ENCODE measurements around the gene GPSM1. TPM values are rescaled to one million over a fixed set of nuclear protein-coding genes. Genes with fewer than 3 reads are reported as not detected.

Gene GPSM1
- total RNA-seq, 2 donors from 2014 or later, result 15.8 to 23.1 TPM

DNA sequence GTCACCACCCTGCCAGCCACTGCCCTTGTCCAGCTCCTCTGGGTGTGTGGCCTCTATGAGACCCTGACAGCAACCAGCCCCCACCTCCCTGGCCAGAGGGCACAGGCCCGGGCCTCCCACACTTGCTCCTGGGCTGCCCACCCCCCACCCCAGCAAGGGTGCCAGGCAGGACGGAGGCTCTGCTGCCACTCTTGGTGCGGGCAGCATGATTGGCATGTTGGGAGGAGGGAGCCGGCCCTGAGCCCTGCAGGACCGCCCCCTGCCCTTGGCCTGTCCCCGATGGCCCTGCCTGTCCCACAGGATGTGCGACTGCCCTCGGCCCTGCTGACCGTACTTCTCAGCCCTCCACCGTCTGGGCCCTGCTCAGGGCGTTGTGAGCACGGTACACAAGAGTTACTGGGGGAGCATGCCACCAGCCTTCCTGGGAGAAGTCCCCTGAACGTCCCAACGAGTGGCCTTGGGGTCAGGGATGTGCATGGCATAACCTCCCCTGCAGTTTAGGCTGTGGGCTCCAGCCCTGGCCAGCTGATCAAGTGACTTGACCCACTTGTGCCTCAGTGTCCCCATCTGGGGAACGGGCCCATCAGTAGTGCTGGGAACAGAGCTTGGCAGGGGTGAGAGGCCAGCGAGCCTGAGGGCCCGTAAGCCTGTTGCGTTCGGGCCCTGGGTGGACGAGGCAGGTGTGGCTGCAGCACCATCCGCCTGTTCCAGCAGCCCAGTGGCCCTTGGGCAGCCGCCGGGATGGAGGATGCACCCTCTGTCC is 16.0 kb downstream of the GPSM1 start:
- intact Hi-C loops (cut with DNase I), result no loop called here
- Histone ChIP-seq H3K36me3 (replicated peaks in 1 of 2; ENCODE audit: insufficient read depth in 1 of 2, low read depth in 2 of 2) (no peaks in the 10 kb centered on the region), H3K4me1 (peaks cover 59% of the 10 kb centered on the region), H3K9me3 (no peaks in the 10 kb centered on the region), H3K4me3 (peak overlapping the region in 1 of 2 donors; percentile 35), H3K27ac (peak overlapping the region; percentile 93 to 97 (median 95)), H3K27me3 (no peaks in the 10 kb centered on the region)
- ATAC-seq (peak; percentile 26), DNase-seq (peak; percentile 74 to 84 (median 78))
- 46% methylated on average over 23 of the region's 23 CpGs; no CpG with 5 or more reads in 1 of the 2 donors for WGBS, 2 donors
- TF ChIP-seq, protein P1, sequence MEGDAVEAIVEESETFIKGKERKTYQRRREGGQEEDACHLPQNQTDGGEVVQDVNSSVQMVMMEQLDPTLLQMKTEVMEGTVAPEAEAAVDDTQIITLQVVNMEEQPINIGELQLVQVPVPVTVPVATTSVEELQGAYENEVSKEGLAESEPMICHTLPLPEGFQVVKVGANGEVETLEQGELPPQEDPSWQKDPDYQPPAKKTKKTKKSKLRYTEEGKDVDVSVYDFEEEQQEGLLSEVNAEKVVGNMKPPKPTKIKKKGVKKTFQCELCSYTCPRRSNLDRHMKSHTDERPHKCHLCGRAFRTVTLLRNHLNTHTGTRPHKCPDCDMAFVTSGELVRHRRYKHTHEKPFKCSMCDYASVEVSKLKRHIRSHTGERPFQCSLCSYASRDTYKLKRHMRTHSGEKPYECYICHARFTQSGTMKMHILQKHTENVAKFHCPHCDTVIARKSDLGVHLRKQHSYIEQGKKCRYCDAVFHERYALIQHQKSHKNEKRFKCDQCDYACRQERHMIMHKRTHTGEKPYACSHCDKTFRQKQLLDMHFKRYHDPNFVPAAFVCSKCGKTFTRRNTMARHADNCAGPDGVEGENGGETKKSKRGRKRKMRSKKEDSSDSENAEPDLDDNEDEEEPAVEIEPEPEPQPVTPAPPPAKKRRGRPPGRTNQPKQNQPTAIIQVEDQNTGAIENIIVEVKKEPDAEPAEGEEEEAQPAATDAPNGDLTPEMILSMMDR (IDR thresholded peaks at IDR 0.05), result no peak
- TF ChIP-seq POLR2A (IDR thresholded peaks at IDR 0.05), result no peak

DNA sequence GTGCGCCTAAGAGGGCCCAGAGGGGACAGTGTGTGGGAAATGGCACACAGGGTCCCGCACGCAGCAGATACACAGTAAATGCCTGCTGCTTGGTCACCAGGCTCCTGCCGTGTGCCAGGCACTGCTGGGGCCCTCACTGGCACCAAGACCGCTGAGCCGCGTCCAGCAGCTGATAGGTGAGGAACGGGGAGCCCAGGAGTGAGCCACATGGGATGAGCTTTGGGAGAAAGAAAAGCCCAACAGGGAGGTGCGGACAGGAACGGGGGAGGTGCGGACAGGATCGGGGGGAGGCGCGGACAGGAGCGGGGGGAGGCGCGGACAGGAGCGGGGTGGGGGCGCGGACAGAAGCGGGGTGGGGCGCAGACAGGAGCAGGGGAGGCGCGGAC is 16.5 kb downstream of the GPSM1 start:
- WGBS, 2 donors, result 90 to 94% methylated on average over 22 to 24 of the region's 24 CpGs
- peak overlapping the region in 1 of 4 donors; percentile 97 for H3K27ac ChIP-seq
- intact Hi-C loops (cut with DNase I), result no loop called here
- H3K9me3 ChIP-seq, result no peaks in the 10 kb centered on the region
- no peak for TF ChIP-seq POLR2A (IDR thresholded peaks at IDR 0.05)
- TF ChIP-seq, protein P1 (IDR thresholded peaks at IDR 0.05), result no peak
- DNase-seq (no peak), ATAC-seq (no peak)
- no peak overlapping the region for H3K4me3 ChIP-seq
- no peaks in the 10 kb centered on the region for H3K36me3 ChIP-seq (replicated peaks in 1 of 2; ENCODE audit: insufficient read depth in 1 of 2, low read depth in 2 of 2)
- H3K27me3 ChIP-seq, result no peaks in the 10 kb centered on the region
- peaks cover 54% of the 10 kb centered on the region for H3K4me1 ChIP-seq

DNA sequence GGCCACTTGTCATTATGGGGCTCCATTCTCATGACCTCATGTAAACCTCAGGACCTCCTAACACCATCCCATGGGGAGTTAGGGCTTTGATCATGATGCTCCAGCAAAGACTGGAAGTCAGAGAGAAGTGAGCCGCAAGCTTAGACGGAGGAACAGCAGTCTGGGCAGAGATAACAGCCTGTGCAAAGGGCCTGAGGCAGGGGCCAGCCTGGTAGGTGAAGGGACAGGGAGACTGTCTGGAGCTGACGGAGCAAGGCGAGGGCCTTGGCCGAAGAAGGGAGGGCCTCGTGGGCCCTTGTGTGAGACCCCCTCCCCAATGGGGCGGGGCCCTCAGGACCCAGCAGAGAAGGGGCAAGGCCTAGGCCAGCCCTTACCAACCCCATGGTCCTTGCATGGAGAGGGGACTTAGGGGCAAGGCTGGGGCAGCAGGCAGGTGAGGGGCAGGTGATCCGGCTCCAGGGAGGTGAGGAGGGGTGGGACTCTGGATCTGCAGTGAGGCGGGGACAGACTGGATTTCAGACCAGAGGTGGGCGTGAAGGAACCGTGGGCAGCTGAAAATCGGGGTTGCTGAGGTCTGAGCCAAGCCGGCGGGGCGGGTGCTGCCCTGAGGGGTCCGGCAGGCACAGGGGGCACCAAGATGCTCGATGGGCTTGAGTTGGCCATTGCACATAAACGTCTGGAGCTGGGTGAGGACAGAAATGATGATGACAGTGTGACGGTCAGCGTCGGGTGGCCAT is 17.4 kb downstream of the GPSM1 start:
- no peak overlapping the region for H3K4me3 ChIP-seq
- no peak for ATAC-seq
- TF ChIP-seq, protein P1 (IDR thresholded peaks at IDR 0.05), result no peak
- TF ChIP-seq POLR2A (IDR thresholded peaks at IDR 0.05), result no peak
- no peaks in the 10 kb centered on the region for H3K9me3 ChIP-seq
- DNase-seq, result no peak
- H3K4me1 ChIP-seq, result peaks cover 45% of the 10 kb centered on the region
- intact Hi-C loops (cut with DNase I), result no loop called here
- WGBS, 2 donors, result 79 to 82% methylated on average over 21 of the region's 21 CpGs
- no peaks in the 10 kb centered on the region for H3K27me3 ChIP-seq
- no peak overlapping the region for H3K27ac ChIP-seq
- H3K36me3 ChIP-seq (replicated peaks in 1 of 2; ENCODE audit: insufficient read depth in 1 of 2, low read depth in 2 of 2), result no peaks in the 10 kb centered on the region

DNA sequence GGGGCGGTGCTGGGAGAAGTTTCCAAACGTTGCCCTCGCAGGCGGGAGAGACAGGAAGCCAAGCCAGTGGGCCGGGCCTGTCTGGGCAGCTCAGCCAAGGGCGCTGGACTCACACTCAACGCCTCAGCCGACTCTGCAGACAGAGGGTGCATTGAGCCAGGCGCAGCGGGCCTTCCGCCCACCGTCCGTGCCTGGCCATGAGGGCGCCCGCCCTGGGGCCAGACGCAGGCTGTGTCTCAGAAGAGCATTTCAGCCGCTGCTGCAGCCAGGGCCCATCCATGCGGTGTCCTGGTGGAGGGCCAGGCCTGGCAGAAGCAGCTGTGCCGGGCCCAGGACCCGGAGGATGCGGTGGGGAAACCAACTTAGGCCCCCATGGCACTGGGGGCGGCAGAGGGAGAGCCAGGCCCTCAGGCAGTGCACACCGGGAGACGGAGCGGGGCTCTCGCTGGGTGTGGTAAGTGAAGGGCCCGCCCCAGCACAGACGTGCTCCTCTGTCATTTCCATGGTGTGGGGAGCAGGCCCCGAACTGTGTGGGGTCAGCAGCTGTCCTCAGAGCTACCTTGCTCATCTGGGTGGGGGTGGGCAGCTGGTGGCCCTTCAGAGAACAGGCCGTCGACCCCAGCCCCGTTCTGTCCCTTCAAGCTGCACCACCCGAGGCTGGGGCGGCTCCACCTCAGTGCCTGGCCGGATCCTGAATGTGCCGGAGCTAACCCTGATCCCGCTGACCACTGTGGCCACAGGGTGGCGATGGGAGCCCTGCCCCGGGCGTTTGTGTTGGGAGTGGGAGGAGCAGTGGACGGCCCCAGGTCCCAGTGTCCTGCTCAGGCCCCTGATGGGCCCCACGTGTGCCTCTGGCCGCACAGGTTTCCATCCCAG is 18.2 kb downstream of the GPSM1 start:
- TF ChIP-seq, protein P1 (IDR thresholded peaks at IDR 0.05), result peak in 4 of 7 experiments; percentile 27 to 39 (median 36)
- no peak for TF ChIP-seq POLR2A (IDR thresholded peaks at IDR 0.05)
- intact Hi-C loops (cut with DNase I), result no loop called here
- Histone ChIP-seq H3K4me3 (no peak overlapping the region), H3K4me1 (peaks cover 37% of the 10 kb centered on the region), H3K9me3 (no peaks in the 10 kb centered on the region), H3K36me3 (replicated peaks in 1 of 2; ENCODE audit: insufficient read depth in 1 of 2, low read depth in 2 of 2) (no peaks in the 10 kb centered on the region), H3K27ac (no peak overlapping the region), H3K27me3 (no peaks in the 10 kb centered on the region)
- ATAC-seq, result no peak
- WGBS, 2 donors, result 70 to 73% methylated on average over 8 to 40 of the region's 43 CpGs
- peak in 3 of 4 donors; percentile 48 to 64 (median 58) for DNase-seq
